ENCODE results near the gene TMEM141. TPM values are rescaled to one million over a fixed set of nuclear protein-coding genes. Genes with fewer than 3 reads are reported as not detected.
"Not testable (repeated sequence)": the region's sequence is repeated elsewhere in the genome, so short reads cannot be mapped to it uniquely, and the experiment has no call there.

TMEM141 gene
- total and polyA plus RNA-seq, 8 donors = 29.2 to 104 (median 39.5) TPM

DNA sequence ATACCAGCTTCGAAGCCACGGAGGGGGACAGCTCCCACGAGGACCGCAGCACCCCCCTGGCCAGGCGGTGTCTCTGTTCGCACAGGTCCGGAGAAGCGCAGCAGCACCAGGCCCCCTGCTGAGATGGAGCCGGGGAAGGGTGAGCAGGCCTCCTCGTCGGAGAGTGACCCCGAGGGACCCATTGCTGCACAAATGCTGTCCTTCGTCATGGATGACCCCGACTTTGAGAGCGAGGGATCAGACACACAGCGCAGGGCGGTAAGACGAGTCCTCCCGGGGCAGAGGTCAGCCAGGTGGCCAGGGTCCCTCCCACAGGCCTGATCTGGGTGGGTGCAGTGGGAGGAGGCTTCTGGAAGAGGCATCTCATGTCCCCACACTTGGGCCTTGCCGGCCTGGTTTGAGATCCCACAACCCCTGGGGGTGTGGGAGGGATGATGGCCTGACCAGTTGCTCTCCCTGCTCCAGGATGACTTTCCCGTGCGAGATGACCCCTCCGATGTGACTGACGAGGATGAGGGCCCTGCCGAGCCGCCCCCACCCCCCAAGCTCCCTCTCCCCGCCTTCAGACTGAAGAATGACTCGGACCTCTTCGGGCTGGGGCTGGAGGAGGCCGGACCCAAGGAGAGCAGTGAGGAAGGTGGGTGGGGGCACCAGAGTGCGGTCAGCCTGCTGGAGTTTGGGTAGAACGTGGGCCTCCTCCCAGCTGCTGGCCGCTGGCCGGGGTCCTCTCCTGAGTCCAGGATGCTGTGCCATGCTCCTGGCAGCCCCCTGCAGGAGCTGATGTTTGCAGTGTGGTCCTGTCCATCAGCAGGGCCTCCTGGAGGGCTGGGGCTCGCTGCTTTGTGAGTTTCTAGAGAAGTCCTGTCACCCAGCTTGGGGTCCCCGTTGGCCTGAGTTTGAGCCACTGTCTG is 48.3 kb downstream of the TMEM141 start:
- FAIRE-seq = no peak
- H3K27ac ChIP-seq = peak overlapping the region in 1 of 4 donors; percentile 79

DNA sequence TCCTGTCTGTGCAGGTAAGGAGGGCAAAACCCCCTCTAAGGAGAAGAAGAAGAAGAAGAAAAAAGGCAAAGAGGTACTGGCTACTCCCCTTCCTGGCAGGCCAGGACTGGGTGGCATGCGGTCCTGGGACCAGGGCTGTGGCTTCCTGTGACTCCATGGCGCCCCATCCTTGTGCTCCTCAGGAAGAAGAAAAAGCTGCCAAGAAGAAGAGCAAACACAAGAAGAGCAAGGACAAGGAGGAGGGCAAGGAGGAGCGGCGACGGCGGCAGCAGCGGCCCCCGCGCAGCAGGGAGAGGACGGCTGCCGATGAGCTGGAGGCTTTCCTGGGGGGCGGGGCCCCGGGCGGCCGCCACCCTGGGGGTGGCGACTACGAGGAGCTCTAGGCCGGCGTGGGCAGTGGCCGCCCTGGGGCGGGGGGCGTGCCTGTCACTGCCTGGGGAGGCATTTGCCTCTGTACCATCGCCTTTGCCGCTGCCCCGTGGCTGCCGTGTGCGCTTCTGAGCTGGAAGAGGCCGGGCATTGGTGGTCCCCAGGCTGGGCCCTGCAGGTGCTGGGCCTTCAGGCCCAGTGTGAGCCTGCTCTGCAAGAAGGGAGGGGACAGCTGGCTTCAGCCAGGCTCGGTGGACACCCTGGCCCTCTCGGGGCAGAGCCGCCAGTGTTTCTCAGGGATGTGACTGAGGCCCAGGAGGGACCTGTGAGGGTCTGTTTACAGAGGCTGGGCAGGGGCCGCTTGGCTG is 49.2 kb downstream of the TMEM141 start:
- no peaks in the 10 kb centered on the region for H3K9me3 ChIP-seq
- H3K36me3 ChIP-seq = peaks cover 0 to 12% (median 0%) of the 10 kb centered on the region in 3 donors
- peaks cover 21 to 29% (median 26%) of the 10 kb centered on the region in 3 donors for H3K4me1 ChIP-seq
- ATAC-seq = no peak
- peak overlapping the region; percentile 70 to 79 (median 76) for H3K27ac ChIP-seq
- H3K4me3 ChIP-seq = no peak overlapping the region
- intact Hi-C loops (cut with DNase I) = loop anchor here in 2 of 3 donors (10.0 kb wide), 2 partner anchors 46 to 104 kb away; partner anchors contain the start of genes C8G (in 1 of the 2), CCDC183 (in 1 of the 2), FBXW5 (in 1 of the 2) and TMEM141 (in 1 of the 2)
- DNase-seq = peak in 2 of 6 donors; percentile 63 to 84
- TF ChIP-seq, protein P1, sequence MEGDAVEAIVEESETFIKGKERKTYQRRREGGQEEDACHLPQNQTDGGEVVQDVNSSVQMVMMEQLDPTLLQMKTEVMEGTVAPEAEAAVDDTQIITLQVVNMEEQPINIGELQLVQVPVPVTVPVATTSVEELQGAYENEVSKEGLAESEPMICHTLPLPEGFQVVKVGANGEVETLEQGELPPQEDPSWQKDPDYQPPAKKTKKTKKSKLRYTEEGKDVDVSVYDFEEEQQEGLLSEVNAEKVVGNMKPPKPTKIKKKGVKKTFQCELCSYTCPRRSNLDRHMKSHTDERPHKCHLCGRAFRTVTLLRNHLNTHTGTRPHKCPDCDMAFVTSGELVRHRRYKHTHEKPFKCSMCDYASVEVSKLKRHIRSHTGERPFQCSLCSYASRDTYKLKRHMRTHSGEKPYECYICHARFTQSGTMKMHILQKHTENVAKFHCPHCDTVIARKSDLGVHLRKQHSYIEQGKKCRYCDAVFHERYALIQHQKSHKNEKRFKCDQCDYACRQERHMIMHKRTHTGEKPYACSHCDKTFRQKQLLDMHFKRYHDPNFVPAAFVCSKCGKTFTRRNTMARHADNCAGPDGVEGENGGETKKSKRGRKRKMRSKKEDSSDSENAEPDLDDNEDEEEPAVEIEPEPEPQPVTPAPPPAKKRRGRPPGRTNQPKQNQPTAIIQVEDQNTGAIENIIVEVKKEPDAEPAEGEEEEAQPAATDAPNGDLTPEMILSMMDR (IDR thresholded peaks at IDR 0.05) = no peak
- FAIRE-seq = no peak
- 64 to 71% methylated on average over 28 to 32 of the region's 32 CpGs for WGBS, 2 donors
- H3K27me3 ChIP-seq = no peaks in the 10 kb centered on the region

More for the DNA sequence above, 48.3 kb downstream of the TMEM141 start:
- 87 to 89% methylated on average over 36 of the region's 36 CpGs for WGBS, 2 donors
- Histone ChIP-seq H3K36me3 (peaks cover 0 to 12% (median 0%) of the 10 kb centered on the region in 3 donors), H3K9me3 (no peaks in the 10 kb centered on the region), H3K27me3 (no peaks in the 10 kb centered on the region), H3K4me1 (peaks cover 21 to 29% (median 26%) of the 10 kb centered on the region in 3 donors), H3K4me3 (no peak overlapping the region)
- DNase-seq (peak in 4 of 6 donors; percentile 13 to 79 (median 34)), ATAC-seq (no peak)
- intact Hi-C loops (cut with DNase I) = loop anchor here in 2 of 3 donors (10.0 kb wide), 2 partner anchors 45 to 105 kb away; partner anchors contain the start of genes C8G (in 1 of the 2), CCDC183 (in 1 of the 2), FBXW5 (in 1 of the 2) and TMEM141 (in 1 of the 2)
- TF ChIP-seq, protein P1 (IDR thresholded peaks at IDR 0.05) = no peak

DNA sequence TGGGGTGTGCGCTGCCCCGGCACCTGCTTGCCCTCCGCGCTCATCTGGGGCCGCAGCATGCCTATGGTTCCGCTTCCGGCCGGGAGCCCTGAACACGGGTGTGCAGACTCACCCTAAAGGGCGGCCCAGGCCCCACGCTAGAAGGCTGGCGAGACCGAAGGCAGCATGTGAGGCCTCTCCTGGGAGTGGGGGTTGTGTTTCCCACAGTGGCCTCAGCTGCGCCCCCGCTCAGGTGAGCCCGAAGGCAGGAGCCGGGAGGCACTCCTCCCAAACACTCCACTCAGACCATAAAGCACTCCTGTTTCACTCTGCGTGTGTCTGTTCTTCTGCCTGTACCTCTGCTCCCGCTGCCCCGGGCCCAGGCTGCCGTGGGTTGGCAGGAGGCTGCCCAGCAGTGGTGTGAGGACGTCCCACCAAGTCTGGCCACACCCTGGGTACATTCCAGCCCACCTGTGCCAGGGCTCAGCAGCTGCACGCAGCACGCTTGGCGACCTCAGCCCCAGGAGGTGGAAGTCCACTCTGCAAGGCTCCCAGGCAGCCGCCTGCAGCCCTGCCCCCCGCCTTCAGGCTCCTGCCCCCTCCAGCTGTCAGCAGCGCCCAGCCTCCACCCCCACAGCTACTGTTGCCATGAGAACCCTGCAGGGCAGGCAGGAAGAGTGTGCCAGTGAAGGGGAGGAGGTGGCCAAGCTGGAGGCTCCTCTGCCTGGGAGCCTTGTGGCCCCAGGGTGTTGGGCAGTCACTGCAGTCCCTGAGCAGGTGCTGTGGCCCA is 49.9 kb downstream of the TMEM141 start:
- ATAC-seq = peak; percentile 66 to 79 (median 74)
- Histone ChIP-seq H3K4me3 (no peak overlapping the region), H3K27ac (peak overlapping the region; percentile 70 to 79 (median 76)), H3K9me3 (no peaks in the 10 kb centered on the region), H3K4me1 (peaks cover 21 to 29% (median 26%) of the 10 kb centered on the region in 3 donors), H3K27me3 (no peaks in the 10 kb centered on the region), H3K36me3 (peaks cover 0 to 12% (median 0%) of the 10 kb centered on the region in 3 donors)
- intact Hi-C loops (cut with DNase I) = loop anchor here in 2 of 3 donors (10.0 kb wide), 2 partner anchors 46 to 104 kb away; partner anchors contain the start of genes C8G (in 1 of the 2), CCDC183 (in 1 of the 2), FBXW5 (in 1 of the 2) and TMEM141 (in 1 of the 2)
- DNase-seq = peak; percentile 84 to 95 (median 90)
- 32 to 41% methylated on average over 28 of the region's 28 CpGs for WGBS, 2 donors
- TF ChIP-seq, protein P1 (IDR thresholded peaks at IDR 0.05) = no peak
- no peak for FAIRE-seq

DNA sequence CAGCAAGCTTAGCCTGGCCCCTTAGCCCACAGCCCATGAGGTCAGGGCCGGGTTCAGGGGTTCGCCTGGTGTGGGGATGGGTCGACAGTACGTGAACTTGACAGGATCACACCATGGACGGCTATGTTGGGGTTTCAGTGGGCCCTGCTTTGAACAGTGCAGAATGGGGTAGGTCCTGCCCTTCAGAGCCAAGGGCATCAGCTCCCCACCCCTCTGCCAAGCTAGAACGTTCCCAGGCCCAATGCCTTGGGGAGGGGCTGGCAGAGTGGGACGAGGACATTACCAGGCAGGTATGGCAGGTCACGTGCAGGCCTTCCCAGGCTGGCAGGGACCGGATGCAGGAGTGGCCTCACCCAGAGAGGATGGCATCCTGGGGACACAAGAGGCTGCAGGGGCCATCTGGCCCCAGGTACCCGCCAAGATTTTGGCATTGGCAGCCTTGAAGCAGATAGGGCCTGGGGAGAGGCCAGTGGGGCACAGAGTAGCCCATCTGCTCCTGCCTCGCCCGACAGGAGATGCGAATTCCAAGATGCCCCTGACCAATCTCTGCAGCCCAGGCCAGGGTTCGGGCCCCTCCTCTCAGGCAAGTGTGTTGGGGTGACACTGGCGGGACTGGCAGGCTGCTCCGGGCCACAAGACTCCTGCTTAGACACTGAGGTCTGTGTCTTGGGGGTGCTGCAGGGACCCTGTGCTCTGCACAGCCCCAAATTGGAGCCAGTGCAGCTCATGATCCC is 50.7 kb downstream of the TMEM141 start:
- peaks cover 21 to 29% (median 26%) of the 10 kb centered on the region in 3 donors for H3K4me1 ChIP-seq
- DNase-seq (peak in 3 of 6 donors; percentile 63 to 72 (median 68)), ATAC-seq (peak; percentile 16 to 31 (median 26))
- H3K27ac ChIP-seq = peak overlapping the region; percentile 70 to 79 (median 76)
- H3K27me3 ChIP-seq, H3K9me3 ChIP-seq, FAIRE-seq: not testable (repeated sequence)
- peak overlapping the region in 2 of 4 donors; percentile 25 to 46 for H3K4me3 ChIP-seq
- 15 to 19% methylated on average over 14 to 16 of the region's 16 CpGs for WGBS, 2 donors
- intact Hi-C loops (cut with DNase I) = loop anchor here in 2 of 3 donors (10.0 kb wide), 2 partner anchors 47 to 103 kb away; partner anchors contain the start of genes C8G (in 1 of the 2), CCDC183 (in 1 of the 2), FBXW5 (in 1 of the 2) and TMEM141 (in 1 of the 2)
- H3K36me3 ChIP-seq = peaks cover 0 to 12% (median 0%) of the 10 kb centered on the region in 3 donors

All from pancreas (tissue), 10 donors.